Progenitor cell of endocrine pancreas (in vitro differentiated cells): Measurements from ENCODE around the gene SUMO3. TPM values are rescaled to one million over a fixed set of nuclear protein-coding genes. Genes with fewer than 3 reads are reported as not detected.

Source experiments
- total RNA-seq: library from RNA; stranded (reverse); gene quantifications from 2 replicates; pipeline ENCODE4 v1.2.1, GENCODE V29; 2021

The SUMO3 gene
- total RNA-seq, 1 donor from 2014 or later: 65.0 TPM

Other genes with a start within 250 kb of the SUMO3 start
- gene KRTAP10-4, start 244.3 kb downstream of the SUMO3 start, total RNA-seq: not detected in 2 replicates
- not detected in 2 replicates for gene KRTAP10-5, start 237.5 kb downstream of the SUMO3 start, total RNA-seq
- gene KRTAP10-6, start 225.6 kb downstream of the SUMO3 start, total RNA-seq: not detected in 2 replicates
- gene KRTAP10-7, start 217.5 kb downstream of the SUMO3 start, total RNA-seq: not detected in 2 replicates
- gene KRTAP10-8, start 206.0 kb downstream of the SUMO3 start, total RNA-seq: not detected in 2 replicates
- not detected in 2 replicates for gene KRTAP10-9, start 191.0 kb downstream of the SUMO3 start, total RNA-seq
- gene KRTAP10-10, start 180.7 kb downstream of the SUMO3 start, total RNA-seq: not detected in 2 replicates
- gene KRTAP10-11, start 171.6 kb downstream of the SUMO3 start, total RNA-seq: not detected in 2 replicates
- gene KRTAP12-4, start 163.4 kb downstream of the SUMO3 start, total RNA-seq: not detected in 2 replicates
- not detected in 2 replicates for gene KRTAP12-3, start 160.1 kb downstream of the SUMO3 start, total RNA-seq
- gene KRTAP12-2, start 151.1 kb downstream of the SUMO3 start, total RNA-seq: not detected in 2 replicates
- gene KRTAP12-1, start 135.9 kb downstream of the SUMO3 start, total RNA-seq: not detected in 2 replicates
- gene KRTAP10-12, start 120.9 kb downstream of the SUMO3 start, total RNA-seq: not detected in 2 replicates
- gene TSPEAR, start 106.5 kb downstream of the SUMO3 start, total RNA-seq: not detected in 2 replicates
- gene UBE2G2, start 16.2 kb downstream of the SUMO3 start, total RNA-seq: 78.7 and 85.2 TPM in 2 replicates
- gene PTTG1IP, start 55.6 kb upstream of the SUMO3 start, total RNA-seq: 221 and 226 TPM in 2 replicates
- gene ITGB2, start 102.8 kb upstream of the SUMO3 start, total RNA-seq: 0.41 and 0.47 TPM in 2 replicates
- 33.1 and 36.0 TPM in 2 replicates for gene SLX9, start 122.0 kb upstream of the SUMO3 start, total RNA-seq